HG03196 (cell line): ENCODE data around the gene ASPA.
"Not testable (repeated sequence)": the region's sequence is repeated elsewhere in the genome, so short reads cannot be mapped to it uniquely, and the experiment has no call there.

Source experiments
- ATAC-seq: cut with Tn5 transposase; IDR thresholded peaks from one replicate; pipeline ENCODE4 v1.9.1; 2021; ENCODE audit not compliant: unreplicated experiment

ASPA gene

DNA sequence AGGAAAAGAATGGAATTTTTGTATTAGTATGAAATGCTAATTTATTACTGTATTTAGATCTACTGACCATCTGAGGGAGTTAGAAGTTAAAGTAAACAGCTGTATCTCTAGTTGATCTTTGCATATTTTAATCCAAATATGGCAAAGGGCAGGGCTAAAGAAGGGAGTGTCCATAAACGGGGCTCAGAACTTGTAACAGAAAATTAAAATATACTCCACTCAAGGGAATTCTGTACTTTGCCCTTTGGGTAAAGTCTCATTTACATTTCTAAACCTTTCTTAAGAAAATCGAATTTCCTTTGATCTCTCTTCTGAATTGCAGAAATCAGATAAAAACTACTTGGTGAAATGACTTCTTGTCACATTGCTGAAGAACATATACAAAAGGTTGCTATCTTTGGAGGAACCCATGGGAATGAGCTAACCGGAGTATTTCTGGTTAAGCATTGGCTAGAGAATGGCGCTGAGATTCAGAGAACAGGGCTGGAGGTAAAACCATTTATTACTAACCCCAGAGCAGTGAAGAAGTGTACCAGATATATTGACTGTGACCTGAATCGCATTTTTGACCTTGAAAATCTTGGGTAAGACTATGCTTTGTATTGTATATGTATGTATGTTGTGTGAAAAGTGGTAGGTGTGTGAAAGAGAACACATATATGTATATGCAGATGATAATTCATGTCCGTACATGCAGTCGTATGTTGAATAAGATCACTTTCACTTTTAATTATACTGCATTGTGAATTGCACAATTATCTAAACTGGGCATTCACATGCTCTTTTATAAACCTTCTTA, at the start of gene ASPA:
ASPA (plus strand) TSS at position 186 of the 799 bp plus-strand sequence; CDS start at position 349, 163 bp downstream.
- no peak for ATAC-seq

DNA sequence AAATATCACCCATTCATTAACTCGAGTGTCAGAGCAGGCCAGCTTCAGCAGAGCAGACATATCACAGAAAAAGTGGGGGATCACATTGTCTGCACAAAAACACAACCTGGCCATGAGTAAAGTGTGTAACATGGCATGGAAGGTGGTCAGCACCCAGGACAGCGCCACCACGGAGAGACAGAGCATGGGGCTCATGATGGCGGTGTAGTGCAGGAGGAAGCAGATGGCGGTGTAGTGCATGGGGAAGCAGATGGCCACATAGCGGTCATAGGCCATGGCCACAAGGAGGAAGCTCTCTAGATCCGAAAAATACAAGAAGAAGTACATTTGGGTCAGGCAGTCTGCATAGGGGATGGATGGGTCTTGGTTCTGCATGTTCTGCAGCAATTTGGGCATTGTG, 42.6 kb upstream of the ASPA start:
- ATAC-seq = not testable (repeated sequence)

DNA sequence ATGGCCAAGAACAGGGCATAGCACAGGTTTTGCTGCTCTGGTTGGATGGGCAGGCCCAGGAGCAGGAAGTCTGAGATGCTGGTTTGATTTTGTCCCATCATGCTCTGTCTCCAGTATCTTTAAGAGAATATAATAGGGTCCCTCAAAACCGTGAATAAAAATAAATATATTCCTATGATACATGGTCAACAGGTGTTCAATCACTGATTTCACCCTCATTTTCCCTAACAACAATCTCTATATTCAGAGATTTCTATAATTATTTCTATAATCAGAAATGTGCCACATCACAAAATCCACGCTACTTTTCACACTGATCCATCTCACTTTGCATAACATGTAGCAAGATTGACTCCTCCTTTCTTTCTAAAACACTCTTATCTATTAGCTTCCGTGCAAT, 42.1 kb upstream of the ASPA start, which contains the start of gene OR1E2:
OR1E2 (minus strand) TSS at position 101 of the 400 bp plus-strand sequence; CDS start at position 101, 0 bp downstream.
- ATAC-seq = no peak

DNA sequence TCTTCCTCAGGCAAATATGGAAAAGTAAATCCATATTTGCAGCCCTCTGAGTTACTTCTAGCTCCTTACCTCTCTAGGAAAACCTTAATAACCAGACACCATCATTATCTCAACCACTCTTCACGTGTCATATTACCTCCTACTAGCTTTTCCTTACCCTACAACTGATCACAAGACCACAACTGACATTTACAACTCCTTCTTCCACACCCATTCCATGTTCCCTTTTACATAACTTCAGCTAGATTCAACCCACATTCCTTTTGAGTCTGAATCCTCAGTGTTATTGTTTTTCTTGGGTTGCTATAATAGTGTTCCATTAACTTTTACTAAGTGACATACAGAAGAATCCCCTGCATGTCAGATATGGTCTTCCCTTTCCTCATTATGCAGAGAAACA, 37.4 kb upstream of the ASPA start:
- no peak for ATAC-seq

DNA sequence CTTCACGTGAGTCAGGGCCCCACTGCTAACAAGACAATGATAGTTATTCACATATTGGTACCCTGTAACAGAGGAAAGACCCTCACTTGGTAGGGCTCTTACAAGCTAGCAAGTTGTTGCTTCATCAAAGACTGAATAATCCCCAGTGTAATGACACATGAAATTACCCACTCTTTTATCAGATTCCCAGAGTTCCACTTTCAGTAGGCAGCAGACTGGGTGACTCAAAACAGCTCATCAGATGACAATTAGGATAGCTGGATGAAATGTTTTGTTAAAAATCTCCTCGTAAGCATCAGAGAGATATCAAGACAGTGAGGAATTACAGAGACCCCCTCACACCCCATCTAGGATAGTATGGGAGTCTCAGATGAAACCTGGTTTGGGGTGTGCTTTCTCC, 35.3 kb upstream of the ASPA start:
- ATAC-seq = no peak

DNA sequence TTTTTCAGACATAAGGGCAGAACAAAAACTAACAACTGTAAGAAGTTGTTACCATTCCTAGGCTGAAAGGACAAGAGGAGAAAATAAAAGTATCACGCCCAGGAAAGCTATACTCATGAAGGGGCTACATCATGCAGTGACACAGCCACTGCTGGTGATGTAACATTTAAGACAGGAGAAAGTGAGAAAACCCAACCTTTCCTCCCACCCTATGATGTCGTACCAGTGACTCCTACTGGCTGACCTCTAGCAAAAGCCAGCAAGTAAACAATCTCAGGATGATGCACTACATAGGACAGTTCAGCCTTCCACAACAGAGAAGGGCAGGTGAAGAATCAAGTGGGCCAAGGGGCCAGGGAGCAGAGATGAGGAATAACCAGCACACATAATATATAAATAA, 28.2 kb upstream of the ASPA start:
- ATAC-seq = no peak

DNA sequence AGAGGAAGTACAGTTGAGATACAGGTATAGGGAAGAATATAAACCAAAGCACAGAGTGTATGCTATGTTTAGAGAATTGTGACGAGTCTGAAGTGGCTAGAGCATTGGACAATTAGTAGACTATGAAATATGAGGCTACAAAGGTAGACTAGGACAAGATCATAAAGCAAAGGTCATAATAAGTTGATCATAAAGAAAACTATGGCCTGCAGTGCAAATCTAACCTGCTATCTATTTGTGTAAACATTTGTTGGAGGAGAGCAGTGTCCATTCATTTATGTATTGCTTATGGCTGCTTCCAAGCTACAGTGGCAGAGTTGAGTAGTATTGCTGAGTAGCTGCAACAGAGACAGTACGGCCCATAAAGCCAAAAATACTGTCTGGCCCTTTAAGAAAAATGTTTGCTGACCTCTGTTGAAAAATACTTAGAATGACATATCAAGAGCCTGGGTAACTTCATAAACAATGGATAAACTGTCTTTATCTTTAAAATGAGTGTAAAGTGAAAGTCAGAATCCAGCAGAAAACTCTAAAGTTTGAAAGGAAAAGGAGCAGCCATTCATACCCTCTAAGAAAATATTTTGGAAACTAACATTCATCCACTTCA, 27.6 kb upstream of the ASPA start:
- ATAC-seq = no peak

DNA sequence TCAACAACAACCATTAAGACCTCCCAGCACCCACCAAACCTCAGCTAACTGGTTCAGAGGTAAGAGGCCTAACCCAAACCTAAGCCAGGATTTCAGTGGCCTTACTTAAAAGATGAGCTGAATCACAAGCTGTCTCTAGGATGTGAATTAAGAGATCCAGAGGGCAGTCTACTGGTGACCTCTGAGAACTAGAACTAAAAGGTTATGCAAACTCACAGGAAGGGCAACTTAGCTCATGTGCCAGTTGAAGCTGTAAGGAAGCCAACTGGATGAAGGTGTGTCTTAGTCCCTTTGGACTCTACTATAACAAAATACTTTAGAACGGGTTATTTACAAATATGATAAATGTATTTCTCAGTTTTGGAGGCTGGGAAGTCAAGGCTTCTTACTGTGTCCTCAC, 9.4 kb upstream of the ASPA start:
- ATAC-seq = not testable (repeated sequence)

DNA sequence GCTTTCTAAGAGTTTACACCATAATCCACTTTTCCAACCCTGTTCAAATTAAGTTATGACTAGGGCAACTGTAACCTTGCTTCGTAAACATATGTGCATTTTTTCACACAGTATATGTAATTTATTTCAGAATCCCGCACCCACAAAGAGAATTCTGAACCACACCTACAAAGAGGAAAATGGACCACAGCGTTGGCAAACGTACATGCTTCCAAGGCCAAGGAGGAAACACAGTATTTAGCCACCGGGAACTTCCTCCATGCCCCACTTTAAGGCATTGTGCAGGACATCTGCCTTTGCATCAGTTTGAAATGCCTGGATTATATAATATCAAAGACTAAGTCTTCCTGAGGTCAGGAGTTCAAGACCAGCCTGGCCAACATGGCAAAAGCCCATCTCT, 6.3 kb upstream of the ASPA start:
- ATAC-seq = no peak

DNA sequence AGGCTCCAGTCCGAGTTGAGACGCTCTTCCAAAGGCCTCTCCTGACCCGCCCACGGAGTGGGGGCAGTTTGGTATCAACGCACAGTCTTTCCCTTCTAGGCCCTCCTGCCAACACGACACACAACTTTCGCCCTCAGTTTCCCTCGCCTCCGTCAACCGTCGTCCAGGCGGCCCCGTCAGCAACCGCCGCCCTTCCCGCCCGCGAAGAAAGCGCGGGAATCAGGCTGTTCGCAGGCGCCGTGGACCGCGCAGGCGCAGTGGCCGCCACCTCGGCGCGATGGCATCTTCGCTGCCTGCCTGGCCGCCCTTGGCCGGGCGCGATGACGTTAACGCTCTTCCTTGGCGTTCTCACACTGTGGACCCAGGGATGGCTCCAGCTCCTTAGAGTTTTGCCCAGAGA, 4.2 kb upstream of the ASPA start, which contains the start of gene SPATA22:
SPATA22 (minus strand) TSS at position 221 of the 400 bp plus-strand sequence. CDS start 2,494 bp downstream, outside the sequence.
- no peak for ATAC-seq

DNA sequence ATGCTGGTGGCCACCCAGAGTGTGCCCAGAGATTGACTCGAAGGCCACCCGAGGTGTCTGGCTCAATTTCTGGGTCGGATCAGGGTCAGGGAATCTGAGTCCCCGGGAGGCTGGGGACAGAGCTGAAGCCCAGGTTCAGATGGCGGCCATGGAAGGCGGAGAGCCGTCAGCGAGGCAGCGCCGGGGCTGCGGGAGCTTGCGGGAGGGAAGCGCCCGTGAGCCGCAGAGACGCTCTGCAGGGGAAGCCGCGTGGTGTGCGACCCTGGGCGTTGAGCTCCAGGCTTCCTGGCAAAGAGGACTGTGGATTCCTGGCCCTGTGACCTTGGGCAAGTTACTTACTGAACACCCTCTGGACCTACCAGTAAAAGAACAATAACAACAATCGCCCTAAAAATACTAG, 3.7 kb upstream of the ASPA start:
- no peak for ATAC-seq

DNA sequence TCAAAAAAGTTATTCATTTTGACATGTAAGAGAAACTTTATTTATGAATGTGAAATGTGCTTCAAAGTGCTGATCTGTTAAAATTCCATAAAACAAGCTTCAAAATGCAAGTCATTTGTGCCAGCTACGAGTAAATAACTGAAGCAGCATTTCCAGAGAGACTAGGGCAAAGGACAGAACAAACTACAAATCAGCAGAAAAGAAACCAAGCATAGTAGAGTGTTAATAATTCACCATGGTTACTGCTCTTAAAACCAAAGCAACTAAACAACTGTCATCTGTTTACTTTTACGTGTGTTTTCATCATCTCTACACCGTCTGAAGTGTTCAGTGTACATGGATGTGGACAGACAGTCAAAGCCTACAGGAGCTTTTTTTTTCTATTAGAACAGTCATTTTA, 1.6 kb upstream of the ASPA start:
- no peak for ATAC-seq

DNA sequence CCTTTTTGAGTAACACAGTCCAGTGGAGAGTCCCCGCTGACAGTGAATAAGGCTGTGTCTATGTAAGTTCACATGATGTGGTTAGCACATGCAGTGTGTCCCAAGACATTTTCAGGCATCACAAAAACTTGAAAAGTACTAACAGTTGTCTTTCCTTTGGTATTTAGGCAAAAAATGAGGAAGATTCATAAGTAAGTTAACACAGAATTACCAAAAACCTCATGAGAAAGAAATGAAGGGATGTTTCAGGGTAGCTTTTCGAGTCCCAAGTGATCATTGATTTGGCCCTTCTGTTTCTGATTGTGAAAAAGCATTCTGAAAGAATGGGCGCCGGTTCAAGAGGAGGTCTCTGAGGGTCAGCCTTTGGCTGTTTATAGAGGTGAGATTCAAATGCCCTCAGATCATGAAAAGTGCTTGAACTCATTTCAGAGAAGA, 529 bp upstream of the ASPA start:
- ATAC-seq = no peak

DNA sequence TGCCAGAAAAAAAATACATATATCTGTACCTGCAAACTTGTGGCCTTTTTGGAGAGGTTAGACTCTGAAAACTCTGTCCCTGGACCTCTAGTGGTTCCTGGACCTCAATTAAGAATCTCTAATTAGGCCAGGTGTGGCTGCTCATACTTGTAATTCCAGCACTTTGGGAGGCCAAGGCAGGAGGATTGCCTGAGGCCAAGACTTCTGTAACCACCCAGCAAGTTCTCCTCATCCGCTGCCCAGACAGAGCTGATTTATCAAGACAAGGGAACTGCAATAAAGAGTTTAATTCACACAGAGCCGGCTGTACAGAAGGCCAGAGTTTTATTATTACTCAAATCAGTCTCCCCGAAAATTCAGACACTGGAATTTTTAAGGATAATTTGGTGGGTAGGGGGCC, 4.2 kb downstream of the ASPA start:
- no peak for ATAC-seq

DNA sequence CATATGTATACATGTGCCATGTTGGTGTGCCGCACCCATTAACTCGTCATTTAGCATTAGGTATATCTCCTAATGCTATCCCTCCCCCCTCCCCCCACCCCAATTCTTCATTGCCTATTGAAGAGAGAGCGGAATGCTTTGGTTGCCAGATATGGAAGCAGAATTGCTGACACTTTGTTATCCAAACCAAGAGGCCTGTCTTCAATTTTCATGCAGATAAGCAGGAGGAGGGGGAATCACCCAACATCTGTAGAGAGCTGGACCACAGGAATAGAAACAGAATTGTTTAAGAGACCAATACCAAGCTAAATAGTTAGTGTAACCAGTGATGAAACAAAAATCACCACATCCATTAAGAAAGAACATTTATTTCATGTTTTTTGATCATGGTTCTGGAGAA, 7.1 kb downstream of the ASPA start:
- no peak for ATAC-seq

DNA sequence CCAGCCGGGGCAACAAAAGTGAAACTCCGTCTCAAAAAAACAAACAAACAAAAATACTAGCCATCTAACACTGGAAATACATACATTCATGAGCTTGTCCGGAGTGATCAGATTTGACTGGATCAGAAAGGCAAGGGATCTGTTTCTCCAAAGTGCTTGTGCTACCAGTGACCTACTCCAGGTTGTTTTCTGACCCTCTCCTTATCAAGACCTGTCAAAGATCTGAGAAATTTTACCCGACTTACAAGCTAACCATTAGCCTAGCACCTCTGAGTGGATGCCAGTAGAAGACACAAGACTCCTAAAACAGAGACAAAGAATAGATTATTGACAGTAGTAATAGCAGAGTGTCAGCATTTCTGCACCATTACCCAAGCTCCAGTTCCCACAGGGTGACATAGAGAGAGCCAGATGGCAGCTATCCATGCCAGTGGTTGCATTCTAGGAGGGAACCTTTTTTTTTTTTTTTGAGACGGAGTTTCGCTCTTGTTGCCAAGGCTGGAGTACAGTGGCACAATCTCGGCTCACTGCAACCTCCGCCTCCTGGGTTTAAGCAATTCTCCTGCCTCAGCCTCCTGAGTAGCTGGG, 9.8 kb downstream of the ASPA start:
- ATAC-seq = no peak

DNA sequence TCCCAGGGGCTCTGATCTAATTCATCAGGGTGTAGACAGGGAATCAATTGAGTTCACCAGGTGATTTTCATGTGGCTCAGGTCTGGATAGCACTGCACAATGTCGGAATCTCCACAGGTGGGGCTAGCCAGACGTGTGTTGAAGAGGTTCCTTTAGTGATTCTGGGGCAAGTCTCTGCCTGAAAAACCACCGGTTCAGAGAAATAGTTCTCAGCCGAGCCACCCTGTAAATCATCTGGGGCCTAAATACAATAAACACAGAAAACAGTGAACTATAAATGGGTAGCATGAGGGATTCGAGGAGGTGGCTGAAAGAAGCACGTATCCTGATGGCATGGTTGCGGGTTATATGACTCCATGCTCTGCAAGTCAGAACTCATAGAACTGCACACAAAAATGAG, 21.3 kb downstream of the ASPA start:
- no peak for ATAC-seq

DNA sequence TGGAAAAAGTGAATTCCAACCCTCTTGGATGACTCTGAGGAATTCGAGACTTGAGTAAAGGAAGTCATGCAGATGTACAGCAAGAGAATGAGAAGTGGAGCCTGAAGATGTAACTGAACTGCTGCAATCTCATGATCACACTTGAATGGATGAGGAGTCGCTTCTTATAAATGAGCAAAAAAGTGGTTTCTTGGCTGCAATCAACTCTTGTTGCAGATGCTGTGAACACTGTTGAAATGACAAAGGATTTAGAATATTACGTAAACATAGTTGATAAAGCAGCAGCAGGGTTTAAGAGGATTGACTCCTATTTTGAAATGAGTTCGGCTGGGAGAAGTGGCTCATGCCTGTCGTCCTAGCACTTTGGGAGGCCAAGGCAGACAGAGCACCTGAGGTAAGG, 25.5 kb downstream of the ASPA start:
- no peak for ATAC-seq

DNA sequence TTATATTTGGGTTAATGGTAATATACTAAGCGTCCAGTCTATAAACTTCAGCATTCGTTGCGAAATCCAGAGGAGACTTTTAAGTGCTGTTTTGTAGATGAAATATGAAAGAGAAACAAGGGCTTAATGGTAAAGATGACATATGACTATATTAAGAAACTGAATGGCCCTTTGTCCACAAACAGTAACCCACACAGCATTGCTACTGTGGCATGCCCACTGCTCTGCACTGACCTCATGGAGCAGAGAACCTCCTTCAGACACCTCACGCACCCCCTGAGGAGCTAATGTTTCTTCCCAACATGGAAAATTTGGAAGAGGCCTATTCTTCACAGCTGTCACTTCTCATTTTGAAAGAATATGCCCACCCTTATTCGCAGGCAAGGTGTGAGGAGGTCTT, 26.7 kb downstream of the ASPA start:
- ATAC-seq = no peak

DNA sequence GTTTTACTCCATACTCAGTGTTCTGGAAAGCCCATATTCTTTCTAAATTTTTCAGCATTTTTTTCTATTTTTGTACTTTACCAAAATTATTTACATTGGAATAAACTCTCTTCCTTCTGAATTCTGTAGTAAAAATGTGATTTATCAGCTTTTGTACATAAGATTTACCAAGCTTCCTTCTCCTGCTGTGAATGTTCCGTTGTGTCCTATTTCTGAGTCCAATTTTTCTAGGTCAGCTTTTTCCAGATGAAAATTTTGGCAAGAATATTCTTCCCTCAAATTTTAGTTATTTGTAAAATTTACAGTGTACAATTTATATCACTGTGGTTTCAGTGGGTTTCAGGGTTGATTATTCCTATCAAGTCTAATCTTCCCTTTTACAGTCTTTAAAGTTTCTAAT, 27.5 kb downstream of the ASPA start:
- ATAC-seq = no peak

DNA sequence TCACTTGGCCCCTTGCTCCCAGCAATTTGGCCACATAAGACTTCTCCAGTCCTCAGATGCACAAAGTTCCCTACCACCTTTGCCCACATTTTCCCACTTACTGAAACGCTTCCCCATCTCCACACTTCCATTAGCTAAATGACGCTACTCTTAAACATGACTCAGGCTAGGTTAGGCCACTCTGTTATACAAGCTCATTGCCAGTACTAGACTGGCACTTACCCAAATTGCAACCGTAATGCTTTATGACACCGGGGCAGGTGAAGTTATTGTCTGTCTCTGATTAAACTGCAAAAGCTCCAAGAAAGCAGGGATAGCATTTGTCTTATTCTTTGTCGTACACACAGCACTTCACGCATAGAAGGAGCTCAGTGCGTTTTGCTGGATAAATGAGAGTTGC, 29.2 kb downstream of the ASPA start:
- ATAC-seq = no peak

DNA sequence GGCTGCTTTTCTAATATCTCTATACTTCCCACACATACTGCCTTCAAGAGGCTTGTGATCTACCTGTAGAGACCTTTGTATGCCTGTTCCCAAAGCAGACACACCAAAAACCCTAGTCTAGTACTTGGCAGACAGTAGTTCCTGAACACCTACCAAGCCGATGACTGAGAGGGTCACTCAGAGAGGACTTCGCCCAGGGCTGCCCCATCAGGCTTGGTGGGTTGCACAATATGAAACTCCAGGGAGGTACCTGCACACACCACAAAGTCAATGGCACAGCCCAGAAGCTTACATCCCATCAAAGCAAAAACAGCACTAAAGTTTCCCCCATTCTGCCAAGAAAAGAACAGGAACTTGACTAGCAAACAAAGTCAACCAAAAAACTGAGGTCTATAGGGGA, 30.3 kb downstream of the ASPA start:
- no peak for ATAC-seq
